HFFc6 (cell line): Measurements from ENCODE around the gene PPAT. TPM values are rescaled to one million over a fixed set of nuclear protein-coding genes. Genes with fewer than 3 reads are reported as not detected.
A peak's percentile ranks its signal among the peaks of the same experiment; 100 is the strongest.

Experiments used
- DNase-seq: peaks from one replicate; pipeline ENCODE4 v3.0.0-alpha.2; 2018
- H3K27ac Mint-ChIP-seq: 2 replicates; pipeline ENCODE4 v1.8.0; 2020; ENCODE audit warnings: mild to moderate bottlenecking, mixed read lengths
- H3K27me3 Mint-ChIP-seq: 2 replicates; pipeline ENCODE4 v1.8.0; 2021; ENCODE audit warnings: mild to moderate bottlenecking, moderate library complexity, mixed read lengths; ENCODE audit not compliant: insufficient read depth
- H3K36me3 Mint-ChIP-seq: 2 replicates; pipeline ENCODE4 v1.8.0; 2021; ENCODE audit warnings: low read depth, mixed read lengths
- H3K4me1 Mint-ChIP-seq: 2 replicates; pipeline ENCODE4 v1.8.0; 2020; ENCODE audit warnings: low read depth, mixed read lengths
- H3K4me3 Mint-ChIP-seq: 2 replicates; pipeline ENCODE4 v1.8.0; 2020; ENCODE audit warnings: mild to moderate bottlenecking, moderate library complexity, mixed read lengths
- H3K9me3 Mint-ChIP-seq: 2 replicates; pipeline ENCODE4 v1.8.0; 2020; ENCODE audit warnings: mild to moderate bottlenecking, mixed read lengths
- total RNA-seq, 6 experiments: library from RNA; stranded (reverse); fragmentation: NEBNext Ultra II Directional; extraction: Animal tissue kit (Norgen Biotek cat#: 25700); gene quantifications; 2 replicates in 1 of 6; 3 replicates in 5 of 6; pipeline ENCODE4 v1.2.3, GENCODE V29; 2021
- TF ChIP-seq, protein P1 (sequence below): fragments of 200-600 bp; sonication (generic); IDR thresholded peaks from 2 replicates; pipeline ENCODE4 v1.5.0; 2021; ENCODE audit warnings: antibody characterized with exemption, mild to moderate bottlenecking

PPAT gene
- total RNA-seq, 6 experiments from 2014 or later, result 19.3 to 26.3 (median 22.3) TPM

DNA sequence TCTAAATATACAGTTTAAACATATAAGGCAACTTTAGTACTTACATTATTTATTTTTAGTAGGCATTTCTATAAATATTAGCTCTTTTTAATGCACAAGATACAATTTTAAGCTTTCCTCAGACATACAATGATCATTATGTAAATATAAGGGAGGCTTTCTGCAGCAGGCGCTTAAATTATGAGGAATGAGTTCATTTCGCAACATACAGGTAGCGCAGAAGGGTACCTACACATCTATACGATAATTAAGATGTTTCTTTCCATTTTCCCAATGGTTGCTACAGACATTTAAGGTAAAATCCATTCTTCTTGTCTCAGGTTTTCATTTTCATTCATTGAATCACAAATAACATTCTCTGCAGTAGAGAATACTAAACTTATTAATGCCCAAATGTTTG, 49.3 kb downstream of the PPAT start:
- Mint-ChIP-seq H3K27me3 (no peaks in the 10 kb centered on the region), H3K36me3 (no peaks in the 10 kb centered on the region), H3K27ac (peak overlapping the region; percentile 24; the same call in 1 of the 2 replicates), H3K4me3 (peak overlapping the region; percentile 93), H3K9me3 (no peaks in the 10 kb centered on the region), H3K4me1 (peaks cover 24% of the 10 kb centered on the region)
- no peak for DNase-seq
- TF ChIP-seq, protein P1, sequence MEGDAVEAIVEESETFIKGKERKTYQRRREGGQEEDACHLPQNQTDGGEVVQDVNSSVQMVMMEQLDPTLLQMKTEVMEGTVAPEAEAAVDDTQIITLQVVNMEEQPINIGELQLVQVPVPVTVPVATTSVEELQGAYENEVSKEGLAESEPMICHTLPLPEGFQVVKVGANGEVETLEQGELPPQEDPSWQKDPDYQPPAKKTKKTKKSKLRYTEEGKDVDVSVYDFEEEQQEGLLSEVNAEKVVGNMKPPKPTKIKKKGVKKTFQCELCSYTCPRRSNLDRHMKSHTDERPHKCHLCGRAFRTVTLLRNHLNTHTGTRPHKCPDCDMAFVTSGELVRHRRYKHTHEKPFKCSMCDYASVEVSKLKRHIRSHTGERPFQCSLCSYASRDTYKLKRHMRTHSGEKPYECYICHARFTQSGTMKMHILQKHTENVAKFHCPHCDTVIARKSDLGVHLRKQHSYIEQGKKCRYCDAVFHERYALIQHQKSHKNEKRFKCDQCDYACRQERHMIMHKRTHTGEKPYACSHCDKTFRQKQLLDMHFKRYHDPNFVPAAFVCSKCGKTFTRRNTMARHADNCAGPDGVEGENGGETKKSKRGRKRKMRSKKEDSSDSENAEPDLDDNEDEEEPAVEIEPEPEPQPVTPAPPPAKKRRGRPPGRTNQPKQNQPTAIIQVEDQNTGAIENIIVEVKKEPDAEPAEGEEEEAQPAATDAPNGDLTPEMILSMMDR, result no peak

DNA sequence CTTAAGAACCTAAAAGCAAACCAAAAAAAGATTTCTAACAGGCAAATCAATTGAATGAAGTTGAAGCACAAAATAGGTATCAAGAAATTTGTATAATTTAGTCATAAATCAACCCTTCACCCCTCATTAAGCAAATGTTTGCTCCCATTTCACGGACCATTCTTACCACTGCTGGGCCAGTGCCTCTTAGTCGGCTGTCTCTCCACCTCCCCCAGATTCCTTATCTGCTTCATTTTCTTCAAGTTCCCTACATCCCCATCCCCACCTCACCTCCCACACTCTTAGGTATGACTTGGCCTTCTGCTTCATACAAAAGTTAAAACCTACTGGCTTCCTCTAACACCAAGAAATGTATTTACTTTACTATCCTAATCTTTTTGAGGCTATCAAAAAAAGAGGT, 60.0 kb downstream of the PPAT start:
- TF ChIP-seq, protein P1, result no peak
- Mint-ChIP-seq H3K36me3 (peaks cover 5% of the 10 kb centered on the region; the same call in 1 of the 2 replicates), H3K4me1 (peaks cover 12% of the 10 kb centered on the region), H3K27ac (no peak overlapping the region), H3K27me3 (no peaks in the 10 kb centered on the region), H3K9me3 (no peaks in the 10 kb centered on the region), H3K4me3 (no peak overlapping the region)
- no peak for DNase-seq

DNA sequence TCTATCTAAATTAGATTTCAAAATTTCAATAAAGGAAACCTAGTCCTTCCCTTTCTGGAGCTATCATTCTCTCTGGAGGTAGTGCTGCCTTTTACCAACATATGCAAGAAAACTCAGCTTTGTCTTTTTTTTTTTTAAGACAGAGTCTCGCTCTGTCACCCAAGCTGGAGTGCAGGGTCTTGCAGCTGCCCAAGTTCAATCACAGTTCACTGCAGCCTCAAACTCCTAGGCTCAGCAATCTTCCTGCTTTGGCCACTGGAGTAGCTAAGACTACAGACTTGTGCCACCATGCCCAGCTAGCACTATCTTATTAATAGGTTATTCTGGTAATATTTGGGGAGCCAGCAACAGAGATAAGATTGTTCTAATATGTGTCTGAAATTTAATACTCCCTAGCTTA, 60.5 kb downstream of the PPAT start:
- Mint-ChIP-seq H3K9me3 (no peaks in the 10 kb centered on the region), H3K36me3 (peaks cover 7% of the 10 kb centered on the region; the same call in 1 of the 2 replicates), H3K4me1 (peaks cover 12% of the 10 kb centered on the region), H3K27me3 (no peaks in the 10 kb centered on the region), H3K4me3 (no peak overlapping the region), H3K27ac (no peak overlapping the region)
- DNase-seq, result no peak
- TF ChIP-seq, protein P1, result no peak

DNA sequence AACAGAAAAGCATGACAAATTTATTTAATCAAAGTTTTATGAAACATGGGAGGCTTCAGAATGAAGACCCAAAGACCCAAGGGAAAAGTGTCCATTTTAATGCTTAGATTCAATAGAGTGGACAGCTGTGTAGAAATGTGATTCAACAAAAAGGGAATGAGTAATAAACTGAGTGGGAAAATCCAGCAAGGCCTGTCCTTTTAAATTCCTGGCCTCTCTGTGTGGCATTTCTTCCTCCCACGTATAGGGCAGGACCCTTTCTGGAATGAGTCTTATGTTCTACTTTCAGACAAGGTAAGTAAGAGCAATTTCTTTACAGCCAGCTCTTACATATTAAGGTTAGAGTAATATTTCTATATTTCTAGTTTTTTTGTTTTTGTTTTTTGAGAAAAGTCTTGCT, 62.6 kb downstream of the PPAT start:
- Mint-ChIP-seq H3K4me3 (no peak overlapping the region), H3K36me3 (peaks cover 14% of the 10 kb centered on the region), H3K4me1 (peaks cover 12% of the 10 kb centered on the region), H3K9me3 (no peaks in the 10 kb centered on the region), H3K27ac (no peak overlapping the region), H3K27me3 (no peaks in the 10 kb centered on the region)
- no peak for DNase-seq
- TF ChIP-seq, protein P1, result no peak

DNA sequence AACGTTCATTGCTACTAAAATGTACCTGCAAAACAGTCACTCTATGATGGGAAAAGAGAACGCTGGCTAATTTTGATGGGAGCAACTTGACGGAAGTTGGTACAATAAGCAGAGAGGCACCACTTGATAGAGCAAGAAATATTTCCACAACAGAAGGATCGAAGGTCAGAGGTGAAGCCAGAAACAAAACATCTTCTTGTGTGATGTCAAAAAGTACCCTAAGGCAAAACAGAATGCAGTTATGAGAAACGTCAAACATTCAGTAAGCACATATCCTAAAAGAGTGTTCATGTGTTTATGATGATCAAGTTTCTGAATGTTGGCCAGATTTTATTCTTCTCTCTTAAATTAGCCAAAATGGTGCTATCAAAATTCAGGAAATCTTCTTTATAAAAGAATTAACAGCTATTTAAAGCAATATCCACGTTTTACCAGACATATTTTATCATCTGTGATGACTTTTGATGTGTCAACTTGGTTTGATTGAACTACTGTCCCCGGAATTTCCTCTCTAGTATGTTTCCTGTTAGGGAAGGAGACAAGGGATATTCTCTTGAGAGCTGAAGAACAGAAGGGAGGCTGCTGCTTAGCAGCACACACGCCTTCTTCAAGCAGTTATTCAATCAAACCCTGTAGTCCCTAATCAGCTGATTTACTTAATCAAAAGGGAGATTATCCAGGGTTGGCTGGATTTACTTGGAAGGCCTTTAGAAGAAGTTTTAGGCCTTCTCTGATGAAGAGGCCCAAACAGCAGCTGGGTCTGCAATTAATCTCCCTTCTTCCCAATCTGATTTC, 63.8 kb downstream of the PPAT start:
- DNase-seq, result no peak
- H3K9me3 Mint-ChIP-seq, result no peaks in the 10 kb centered on the region
- H3K27ac Mint-ChIP-seq, result peak overlapping the region; percentile 15; the same call in 1 of the 2 replicates
- TF ChIP-seq, protein P1, result no peak
- peaks cover 10% of the 10 kb centered on the region for H3K36me3 Mint-ChIP-seq
- H3K4me3 Mint-ChIP-seq, result no peak overlapping the region
- H3K4me1 Mint-ChIP-seq, result peaks cover 12% of the 10 kb centered on the region
- no peaks in the 10 kb centered on the region for H3K27me3 Mint-ChIP-seq
